ENCODE data around the gene HOMER2.

HOMER2 gene

GRCh38 chr15:82809308-82810060 lies 143.0 kb downstream of the HOMER2 start, which contains the start of gene WHAMM:
TSS of gene WHAMM (plus strand) at chr15:82809628. CDS start at chr15:82809727, 99 bp downstream.
- intact Hi-C loops (cut with DNase I) = loop anchor here (2.0 to 10.0 kb wide), 4 partner anchors 59 to 275 kb away; partner anchors contain the start of genes C15orf40 and CPEB1

DNA sequence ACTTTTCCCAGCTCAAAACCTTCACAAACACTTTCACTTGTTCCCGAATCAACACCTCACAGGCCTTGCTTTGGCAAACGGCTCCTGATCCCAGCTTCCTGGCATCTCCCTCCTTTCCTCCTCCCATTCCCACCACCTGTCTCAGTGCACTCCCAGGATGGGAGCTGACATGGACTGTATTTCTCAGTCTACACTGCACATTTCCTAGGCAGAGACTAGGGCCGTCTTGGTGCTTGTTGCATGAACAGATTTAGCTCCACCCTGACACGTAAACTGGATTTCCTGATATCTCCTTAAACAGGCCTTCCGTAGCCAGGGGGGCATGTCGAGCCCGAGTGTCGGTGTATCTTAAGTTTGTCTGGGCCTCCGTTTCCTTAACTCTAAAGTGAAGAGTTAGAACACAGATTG lies 143.9 kb downstream of the HOMER2 start:
- DNase-seq = no peak
- intact Hi-C loops (cut with DNase I) = loop anchor here (5.0 to 10.0 kb wide), 3 partner anchors 161 to 274 kb away; partner anchors contain the start of genes C15orf40 and CPEB1

More at GRCh38 chr15:82809308-82810060, 143.0 kb downstream of the HOMER2 start, which contains the start of gene WHAMM:
- peak; percentile 96 to 100 (median 99) for DNase-seq

DNA sequence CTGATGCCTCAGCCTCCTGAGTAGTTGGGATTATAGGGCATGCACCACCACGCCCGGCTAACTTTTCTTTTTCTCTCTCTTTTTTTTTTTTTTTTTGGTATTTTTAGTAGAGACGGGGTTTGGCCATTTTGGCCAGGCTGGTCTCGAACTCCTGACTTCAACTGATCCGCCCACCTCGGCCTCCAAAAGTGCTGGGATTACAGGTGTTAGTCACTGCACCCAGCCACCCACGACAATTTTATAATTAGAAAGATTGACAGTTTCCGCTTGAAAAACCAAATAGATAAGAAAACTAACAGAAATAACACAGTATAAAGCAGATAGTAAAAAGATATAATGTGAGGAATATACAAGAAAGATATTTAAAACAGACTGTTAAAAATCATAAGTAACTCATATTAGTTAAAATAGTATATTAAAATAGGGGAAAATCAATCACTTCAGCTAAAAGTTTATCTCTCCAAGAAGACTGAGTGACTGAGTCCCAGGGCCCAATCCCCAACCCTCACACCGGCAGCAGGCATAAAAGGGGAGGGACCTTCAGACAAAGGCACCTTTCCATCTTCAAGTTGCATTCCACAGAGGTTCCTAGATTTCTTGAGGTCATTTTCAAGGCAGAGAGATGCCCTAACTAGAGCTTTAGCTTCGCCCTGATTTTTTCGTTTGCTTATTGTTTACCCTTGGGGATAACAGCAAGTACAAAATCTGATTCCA lies 144.4 kb downstream of the HOMER2 start:
- intact Hi-C loops (cut with DNase I) = loop anchor here (5.0 to 10.0 kb wide), 3 partner anchors 161 to 273 kb away; partner anchors contain the start of genes C15orf40 and CPEB1

DNA sequence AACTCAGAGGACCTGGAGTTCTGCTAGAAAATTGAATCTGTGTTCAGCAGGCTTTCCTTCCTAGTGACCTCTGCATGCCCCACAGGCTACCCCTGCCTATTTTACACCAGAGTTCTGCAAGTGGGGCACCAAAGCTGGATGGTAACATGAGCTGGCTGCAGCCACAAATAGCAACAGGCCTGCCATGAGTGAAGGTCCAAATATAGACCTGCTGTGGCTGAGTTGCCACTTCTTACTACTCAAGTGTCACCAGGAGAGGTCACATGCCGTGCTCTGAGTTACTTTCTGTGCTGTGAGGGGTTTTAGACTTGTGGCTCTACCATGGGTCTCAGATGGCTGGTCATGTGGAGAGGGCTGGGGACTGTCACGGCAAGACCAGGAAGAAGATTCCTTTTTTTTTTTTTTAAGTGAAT lies 146.5 kb downstream of the HOMER2 start, which contains the start of gene FSD2:
Gene FSD2 (minus strand): TSS at position 76 of the 413 bp plus-strand sequence. CDS start 18,679 bp downstream, outside the sequence.
- intact Hi-C loops (cut with DNase I) = loop anchor here (5.0 to 10.0 kb wide), 3 partner anchors 159 to 271 kb away; partner anchors contain the start of genes C15orf40 and CPEB1
- DNase-seq = no peak

More for the DNA sequence above, 144.4 kb downstream of the HOMER2 start:
- DNase-seq = no peak

- DNase-seq = no peak
- intact Hi-C loops (cut with DNase I) = loop anchor here (10.0 kb wide), 1 partner anchor 270 kb away; no protein-coding TSS in a partner anchor
Measured at GRCh38 chr15:82804575-82804949, 148.0 kb downstream of the HOMER2 start.

GRCh38 chr15:82803793-82804574 lies 148.5 kb downstream of the HOMER2 start:
- intact Hi-C loops (cut with DNase I) = loop anchor here (10.0 kb wide), 1 partner anchor 269 kb away; no protein-coding TSS in a partner anchor
- DNase-seq = no peak

- intact Hi-C loops (cut with DNase I) = loop anchor here (10.0 kb wide), 1 partner anchor 268 kb away; no protein-coding TSS in a partner anchor
Measured at GRCh38 chr15:82802497-82802896, 150.0 kb downstream of the HOMER2 start.

GRCh38 chr15:82799183-82799841 lies 153.2 kb downstream of the HOMER2 start:
- intact Hi-C loops (cut with DNase I) = no loop called here

More at GRCh38 chr15:82802497-82802896, 150.0 kb downstream of the HOMER2 start:
- no peak for DNase-seq

More at GRCh38 chr15:82799183-82799841, 153.2 kb downstream of the HOMER2 start:
- peak in 1 of 10 donors; percentile 16 for DNase-seq
